Activated T-helper 1 cell treated with anti-CD3 and anti-CD28 coated beads, Interleukin-2, amount 50 U/mL, for 16 hours (primary cell): ENCODE results near the gene XK.
"Not testable (repeated sequence)": the region's sequence is repeated elsewhere in the genome, so short reads cannot be mapped to it uniquely, and the experiment has no call there.

Source experiments
- DNase-seq, 2 donors: peaks; one replicate each; pipeline ENCODE4 v3.0.0-alpha.2; 2020; ENCODE audit warnings: low read depth in 1 of 2, low spot score in 1 of 2

The XK gene

DNA sequence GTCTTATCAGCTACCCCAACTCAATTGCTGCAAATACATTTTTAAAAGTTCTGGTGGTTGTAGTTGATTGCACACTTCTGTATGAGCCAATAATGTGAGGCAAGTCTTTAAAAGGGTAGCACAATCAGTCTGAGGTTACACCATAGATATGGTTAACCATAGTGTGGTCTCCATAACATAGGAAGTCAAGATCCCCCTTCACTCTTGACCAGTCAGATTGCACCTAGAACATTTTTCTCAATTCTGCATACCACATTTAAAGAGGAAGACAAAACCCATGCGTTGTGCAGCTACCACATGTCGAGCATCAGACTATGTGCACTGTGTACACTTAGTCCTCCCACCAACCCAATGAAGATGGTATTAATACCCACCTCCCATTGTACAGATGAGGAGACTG, 67.8 kb downstream of the XK start:
- no peak for DNase-seq

DNA sequence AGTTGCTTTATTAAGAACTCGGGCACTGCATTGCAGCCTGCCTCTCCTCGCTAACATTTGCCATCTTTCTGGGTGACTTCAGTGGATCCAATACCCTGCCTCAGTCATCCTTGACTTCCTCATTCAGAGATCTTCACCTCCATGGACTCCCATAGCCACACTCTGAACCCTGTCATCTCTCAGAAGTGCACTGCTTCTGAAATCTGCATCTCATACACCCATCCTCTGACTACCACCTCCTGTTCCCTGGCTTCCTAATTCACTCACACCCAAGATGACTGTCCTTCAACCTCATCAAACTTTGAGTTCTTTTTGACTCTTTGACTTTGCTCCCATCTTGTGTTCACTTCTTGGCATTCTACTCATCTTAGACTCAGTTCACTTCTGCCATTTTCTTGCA, 68.9 kb downstream of the XK start:
- DNase-seq = no peak

- no peak for DNase-seq
These were observed 69.4 kb downstream of the XK start for GRCh38 chrX:37755025-37755424.

DNA sequence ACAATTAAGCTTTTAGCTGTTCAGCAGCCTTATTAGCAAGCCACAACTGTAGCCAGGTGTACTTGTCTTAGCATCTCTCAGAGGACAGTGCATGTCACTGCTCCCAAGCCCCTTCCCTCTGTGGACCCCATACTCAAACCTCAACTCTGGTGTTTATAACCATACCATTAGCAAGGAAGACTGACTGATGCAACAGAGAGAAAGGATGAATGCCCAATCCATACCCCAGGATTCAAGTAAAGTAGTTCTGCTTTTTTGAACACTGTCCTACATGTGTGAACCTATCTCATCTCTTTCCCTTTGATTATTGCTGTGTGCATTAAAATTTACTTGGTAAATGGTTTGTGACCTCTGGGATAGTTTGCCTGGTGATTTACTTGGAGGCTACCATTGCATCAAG, 71.5 kb downstream of the XK start:
- no peak for DNase-seq

- DNase-seq = no peak
These were observed 73.8 kb downstream of the XK start for GRCh38 chrX:37759351-37759750.

GRCh38 chrX:37759878-37760418, 74.4 kb downstream of the XK start:
- DNase-seq = no peak

GRCh38 chrX:37763400-37763799, 77.8 kb downstream of the XK start:
- DNase-seq = no peak

GRCh38 chrX:37765507-37765906, 79.9 kb downstream of the XK start:
- DNase-seq = no peak

GRCh38 chrX:37767430-37767829, 81.8 kb downstream of the XK start:
- no peak for DNase-seq

DNA sequence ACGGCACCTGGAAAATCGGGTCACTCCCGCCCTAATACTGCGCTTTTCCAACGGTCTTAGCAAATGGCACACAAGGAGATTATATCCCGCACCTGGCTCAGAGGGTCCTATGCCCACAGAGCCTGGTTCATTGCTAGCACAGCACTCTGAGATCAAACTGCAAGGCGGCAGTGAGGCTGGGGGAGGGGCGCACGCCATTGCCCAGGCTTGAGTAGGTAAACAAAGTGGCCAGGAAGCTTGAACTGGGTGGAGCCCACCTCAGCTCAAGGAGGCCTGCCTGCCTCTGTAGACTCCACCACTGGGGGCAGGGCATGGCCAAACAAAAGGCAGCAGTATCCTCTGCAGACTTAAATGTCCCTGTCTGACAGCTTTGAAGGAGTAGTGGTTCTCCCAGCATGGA, 83.3 kb downstream of the XK start:
- DNase-seq = not testable (repeated sequence)

GRCh38 chrX:37776283-37776986, 90.8 kb downstream of the XK start:
- no peak for DNase-seq

- DNase-seq = no peak
These were observed 91.4 kb downstream of the XK start for GRCh38 chrX:37776987-37777325.

GRCh38 chrX:37779857-37780256, 94.3 kb downstream of the XK start, which contains the start of gene CYBB:
TSS of gene CYBB (plus strand) at chrX:37780059. CDS start at chrX:37780078, 19 bp downstream.
- no peak for DNase-seq

DNA sequence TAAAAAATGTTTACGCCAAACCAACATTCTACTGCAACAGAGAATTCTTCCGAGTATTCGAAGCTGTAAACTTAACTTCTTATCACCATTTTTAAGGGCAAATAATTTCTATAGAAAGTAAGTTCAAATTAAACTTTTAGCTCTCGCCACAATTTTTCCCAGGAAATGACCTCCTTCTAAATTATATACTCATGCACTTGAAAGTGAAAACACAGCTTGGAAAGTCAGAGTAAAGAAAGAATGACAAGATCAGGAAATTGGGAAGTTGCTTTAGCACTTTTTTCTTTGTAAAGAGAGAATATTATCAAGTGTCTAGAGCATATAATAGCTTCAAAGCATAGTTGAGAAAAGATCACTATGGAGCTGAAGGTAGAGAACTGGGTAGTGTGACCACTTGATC, 95.5 kb downstream of the XK start:
- no peak for DNase-seq
